GM19438 (cell line): ENCODE results near the gene PCSK6.

Experiments used
- ATAC-seq: cut with Tn5 transposase; IDR thresholded peaks from one replicate; pipeline ENCODE4 v1.9.1; 2021; ENCODE audit warnings: low read depth; ENCODE audit not compliant: unreplicated experiment

The PCSK6 gene

DNA sequence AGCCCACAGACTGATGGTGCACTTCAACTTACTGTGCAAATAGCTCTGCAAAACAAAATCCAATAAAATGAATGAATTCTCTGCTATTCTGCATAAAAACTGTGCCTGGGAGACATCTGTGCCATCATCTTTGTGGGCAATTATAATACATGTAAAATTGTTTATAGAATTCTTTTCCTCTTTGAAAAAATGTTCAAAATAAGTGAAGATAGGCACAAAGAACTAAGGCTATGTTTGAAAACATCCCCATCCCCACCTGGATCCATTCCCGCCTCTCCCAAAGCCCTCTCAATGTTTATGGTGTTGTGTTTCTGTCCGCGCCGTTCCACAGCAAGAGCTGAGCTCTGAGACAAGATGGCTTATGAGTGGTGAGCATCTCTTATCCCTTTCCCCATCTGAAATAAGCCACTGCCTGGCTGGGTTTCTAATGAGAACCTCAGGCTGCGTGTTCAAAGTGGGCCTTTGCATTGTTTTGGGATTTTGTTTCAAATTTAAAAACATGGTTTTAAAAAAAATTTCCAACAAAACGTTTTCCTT, 172.1 kb downstream of the PCSK6 start:
- no peak for ATAC-seq

- ATAC-seq: no peak
These were observed 173.0 kb downstream of the PCSK6 start for GRCh38 chr15:101316529-101316928.

DNA sequence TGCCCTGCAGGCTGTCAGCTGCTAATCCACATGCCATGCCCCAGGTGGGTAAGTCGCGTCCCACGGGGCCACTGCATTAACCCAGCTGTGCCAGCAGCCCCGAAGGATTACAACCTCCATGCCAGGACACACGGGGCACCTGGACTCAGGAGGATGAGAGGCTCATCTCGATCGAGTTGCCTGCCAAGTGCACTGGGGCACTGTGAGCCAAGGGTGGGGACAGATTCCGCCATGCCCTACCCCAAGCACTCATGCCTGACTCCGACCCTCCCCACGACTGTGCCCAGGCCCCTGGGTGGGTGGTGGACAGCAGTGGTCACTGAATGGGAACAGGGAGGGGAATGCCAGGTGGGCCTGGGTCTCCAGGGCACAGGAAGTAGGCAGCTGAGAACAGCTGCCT, 173.8 kb downstream of the PCSK6 start:
- ATAC-seq: no peak

- no peak for ATAC-seq
These were observed 175.0 kb downstream of the PCSK6 start for GRCh38 chr15:101314336-101315125.

DNA sequence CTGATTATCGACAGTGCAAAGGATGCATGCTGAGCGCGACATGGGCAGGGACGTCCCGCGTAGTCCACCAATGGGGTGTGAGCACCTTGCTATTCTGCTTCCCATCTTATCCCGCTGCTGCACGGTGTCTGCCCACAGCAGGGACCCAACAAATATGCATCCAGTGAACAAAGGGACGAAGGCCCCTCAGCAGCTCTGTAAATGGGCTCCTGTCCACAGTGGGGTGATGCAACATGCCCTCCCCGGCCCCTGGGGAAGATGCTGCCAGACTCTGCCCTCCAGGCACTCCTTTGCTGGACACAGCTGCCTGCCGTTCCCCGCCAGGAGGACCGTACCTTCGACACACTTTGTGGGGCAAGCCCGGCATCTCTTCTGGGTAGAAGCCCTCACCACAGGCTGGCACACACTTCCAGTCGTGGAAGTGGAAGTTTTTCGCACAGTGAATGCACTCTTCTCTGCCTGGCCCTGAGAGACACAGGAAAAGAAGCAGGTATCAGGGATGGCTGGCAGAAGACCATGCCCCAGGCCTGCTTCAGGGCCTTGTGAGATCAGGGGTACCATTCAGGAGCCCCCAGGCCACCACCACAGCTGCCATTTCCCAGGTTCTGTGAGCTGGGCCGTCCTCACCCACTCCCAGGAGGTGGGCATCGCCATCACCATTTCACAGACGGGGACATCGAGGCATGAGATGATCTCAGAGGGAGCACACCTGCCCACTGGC, 176.3 kb downstream of the PCSK6 start:
- ATAC-seq: no peak

DNA sequence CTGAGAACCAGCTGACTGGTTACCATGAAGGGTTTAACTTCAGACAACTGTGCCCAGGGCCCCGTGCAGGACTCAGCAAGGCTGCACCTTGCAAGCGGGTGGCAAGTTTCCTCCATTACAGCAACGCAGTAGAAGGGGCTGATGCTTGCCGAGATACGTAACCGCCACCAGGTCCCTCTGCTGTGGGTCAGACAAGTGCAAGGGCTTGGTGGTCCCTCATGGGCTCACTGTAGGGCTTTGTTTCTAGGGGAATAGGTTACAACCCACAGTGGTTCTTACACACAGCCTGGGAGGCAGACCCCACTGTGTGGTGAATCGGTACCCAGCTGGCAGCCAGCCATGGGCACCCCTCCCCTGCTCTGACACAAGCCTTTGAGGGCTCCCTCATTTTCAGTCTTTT, 179.0 kb downstream of the PCSK6 start:
- no peak for ATAC-seq

- ATAC-seq: no peak
These were observed 179.4 kb downstream of the PCSK6 start for GRCh38 chr15:101310161-101310480.

DNA sequence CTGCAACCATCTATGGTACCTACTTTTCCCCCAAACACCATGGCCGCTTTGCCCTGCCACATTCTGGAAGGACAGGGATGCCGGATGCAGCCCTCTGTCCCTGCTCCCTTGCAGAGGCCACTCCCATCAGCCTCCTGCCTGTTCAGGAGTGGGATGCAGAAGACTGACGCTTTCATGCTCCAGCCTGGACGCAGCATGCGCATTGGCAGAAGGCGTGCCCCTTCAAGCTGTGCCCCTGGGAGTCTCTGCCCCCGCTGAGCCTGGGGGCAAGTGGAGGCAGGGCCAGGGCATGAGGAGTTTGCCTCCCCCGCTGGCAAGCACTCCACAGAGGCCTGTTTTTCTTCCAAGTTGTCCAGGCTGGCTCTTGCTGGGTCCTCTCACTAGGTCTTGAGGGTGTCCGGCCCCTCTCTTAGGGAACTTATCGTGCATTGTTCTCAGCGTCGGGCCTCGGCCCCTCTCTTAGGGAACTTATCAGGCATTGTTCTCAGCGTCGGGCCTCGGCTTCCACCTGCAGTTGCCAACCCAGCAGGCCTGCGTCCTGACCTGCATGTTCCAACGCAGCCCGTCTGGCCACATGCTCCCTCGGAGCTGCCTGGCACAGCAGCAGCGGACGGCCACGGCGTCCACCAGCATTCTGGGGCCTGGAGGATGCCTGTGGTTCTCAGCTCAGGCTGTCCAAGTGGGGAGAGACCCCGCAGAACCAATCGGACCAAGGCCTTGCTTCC, 179.9 kb downstream of the PCSK6 start:
- no peak for ATAC-seq

DNA sequence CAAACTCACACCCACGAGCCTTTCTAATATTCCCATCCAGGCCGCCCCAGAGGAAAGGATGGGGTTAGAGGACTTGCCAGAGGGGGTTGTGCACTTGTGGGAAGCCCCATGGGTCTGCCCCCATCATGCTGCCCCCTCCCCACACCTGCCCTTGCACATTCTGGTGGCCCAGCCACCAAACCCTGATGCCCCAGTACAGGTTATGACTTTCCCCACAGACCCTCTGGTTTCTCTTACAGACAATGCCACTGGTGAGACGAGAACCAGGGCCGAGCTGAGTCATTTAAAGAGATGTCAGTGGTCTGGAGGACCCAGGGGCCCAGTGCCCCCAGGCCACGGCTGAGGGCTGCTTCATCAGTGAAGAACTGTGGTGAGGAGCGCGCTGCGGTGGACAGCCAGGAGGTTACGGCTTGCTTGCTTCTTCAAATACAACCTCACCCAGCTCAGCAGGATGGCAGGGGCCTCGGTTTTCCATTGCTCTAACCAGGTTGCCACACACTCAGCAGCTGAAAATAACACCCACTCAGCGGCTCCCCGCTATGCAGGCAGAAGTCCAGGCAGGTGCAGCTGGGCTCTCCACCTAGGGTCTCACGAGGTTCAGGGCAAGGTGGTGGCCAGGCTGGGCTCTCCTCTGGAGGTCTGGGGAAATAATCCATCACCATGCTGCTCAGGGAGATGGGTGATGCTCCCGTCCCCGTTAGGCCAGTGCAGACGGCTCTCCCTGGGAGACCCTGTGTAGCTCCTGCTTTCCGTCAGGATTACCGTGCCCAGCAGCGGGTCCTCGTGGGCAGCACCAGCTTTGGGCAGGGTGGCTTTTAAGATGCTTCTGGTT, 180.7 kb downstream of the PCSK6 start:
- ATAC-seq: no peak

DNA sequence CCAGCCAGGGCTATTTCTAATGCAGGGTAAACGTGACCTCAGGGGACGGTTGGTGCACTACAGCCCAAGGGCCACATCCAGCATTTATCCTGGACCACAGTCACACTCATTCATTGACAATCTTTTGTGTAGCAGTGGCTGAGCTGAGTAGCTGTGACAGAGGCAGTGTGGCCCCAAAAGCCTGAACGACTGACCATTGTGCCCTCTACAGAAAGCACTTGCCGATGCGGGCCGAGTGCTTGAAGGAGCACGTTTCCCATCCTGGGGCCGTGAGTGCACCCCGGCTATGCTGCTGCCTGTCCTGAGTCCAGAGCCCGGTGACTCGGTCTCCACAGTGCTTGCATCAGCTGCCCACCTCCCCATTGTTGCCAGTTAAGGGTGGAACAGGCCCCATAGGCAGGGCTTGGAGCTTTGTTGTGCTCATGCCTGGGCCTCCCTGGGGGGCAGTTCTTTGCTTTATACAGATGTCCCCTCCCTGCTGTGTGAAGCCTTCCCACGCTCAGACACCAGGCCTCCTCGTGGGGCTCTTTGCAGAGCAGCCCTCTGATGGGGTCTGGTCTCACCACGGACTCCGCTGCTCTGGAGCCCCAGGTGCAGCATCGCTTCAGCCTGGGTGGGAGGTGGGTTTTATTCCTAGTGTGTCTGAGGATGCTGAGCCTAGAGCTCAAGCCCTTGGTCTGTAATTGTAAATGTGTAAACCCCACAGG, 181.5 kb downstream of the PCSK6 start:
- no peak for ATAC-seq

DNA sequence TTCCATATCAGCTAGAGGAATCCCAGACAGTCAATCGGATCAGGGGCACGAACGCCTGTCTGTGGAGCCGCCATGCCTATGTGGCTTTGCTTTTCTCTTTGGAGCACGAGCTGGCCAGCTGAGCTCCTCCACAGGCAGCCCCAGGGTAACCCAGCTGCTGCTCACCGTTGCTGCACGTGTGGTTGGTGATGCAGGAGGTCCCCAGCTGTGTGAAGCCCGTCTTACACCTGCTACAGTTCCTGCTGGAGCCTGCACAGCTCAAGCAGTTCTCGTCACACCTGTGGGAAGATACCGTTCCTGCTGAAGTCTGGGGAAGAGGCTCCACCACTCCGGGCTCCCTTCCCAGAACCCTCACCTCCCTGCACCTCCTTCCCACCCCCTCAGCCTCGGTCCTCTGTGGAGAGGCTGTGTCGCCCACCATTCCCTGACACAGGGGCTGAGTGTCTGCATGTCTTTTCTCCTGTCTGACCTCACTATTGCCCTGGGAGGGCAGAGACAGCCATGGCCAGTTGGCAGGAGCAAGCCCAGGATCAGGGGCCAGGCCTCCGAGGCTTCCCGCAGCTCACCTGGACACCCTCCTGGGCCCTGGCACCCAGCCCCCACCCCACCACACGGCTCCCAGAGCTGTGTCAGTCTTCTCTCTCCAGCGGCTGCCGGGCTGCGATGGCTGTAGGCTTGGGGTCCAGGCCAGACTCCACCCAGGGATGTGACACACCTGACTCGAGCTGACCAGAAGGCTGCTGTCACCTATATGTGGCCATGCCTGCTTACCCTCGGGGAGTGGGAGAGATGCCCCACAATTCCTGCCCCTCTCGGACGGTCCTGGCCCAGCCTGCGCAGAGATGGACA, 182.2 kb downstream of the PCSK6 start:
- ATAC-seq: no peak

DNA sequence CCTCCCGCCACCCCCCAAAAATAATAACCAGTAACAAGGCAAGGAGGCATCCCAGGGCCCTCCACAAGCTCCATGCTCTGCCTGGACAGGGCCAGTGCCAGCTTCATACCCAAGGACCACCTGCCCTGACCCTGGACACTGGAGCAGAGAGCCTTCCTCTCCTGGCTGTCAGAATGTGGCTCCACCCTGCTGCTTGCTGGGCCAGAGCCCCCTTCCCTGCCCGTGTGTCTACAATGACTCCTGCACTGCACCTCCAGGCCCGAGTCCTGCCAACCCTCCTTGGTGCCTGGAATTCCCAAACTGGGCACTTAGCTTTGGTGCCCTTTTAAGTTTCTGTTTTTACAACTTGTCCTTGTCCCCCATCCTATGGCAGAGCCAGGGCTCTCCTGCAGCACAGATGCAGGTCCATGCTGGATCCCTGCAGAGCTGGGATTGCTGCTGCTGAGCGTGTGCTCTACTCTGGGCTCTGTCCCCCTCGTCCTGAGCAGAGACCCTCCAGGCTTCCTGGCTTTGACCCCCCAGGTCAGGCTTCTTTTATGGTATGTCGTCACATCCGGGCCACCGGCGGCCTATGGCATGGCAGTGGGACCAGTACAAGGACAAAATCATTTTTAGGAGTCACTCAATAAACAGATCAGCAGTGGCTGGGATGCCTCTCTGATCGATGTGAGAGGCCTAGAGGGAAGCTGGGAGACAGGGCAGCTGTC, 183.0 kb downstream of the PCSK6 start:
- ATAC-seq: no peak

DNA sequence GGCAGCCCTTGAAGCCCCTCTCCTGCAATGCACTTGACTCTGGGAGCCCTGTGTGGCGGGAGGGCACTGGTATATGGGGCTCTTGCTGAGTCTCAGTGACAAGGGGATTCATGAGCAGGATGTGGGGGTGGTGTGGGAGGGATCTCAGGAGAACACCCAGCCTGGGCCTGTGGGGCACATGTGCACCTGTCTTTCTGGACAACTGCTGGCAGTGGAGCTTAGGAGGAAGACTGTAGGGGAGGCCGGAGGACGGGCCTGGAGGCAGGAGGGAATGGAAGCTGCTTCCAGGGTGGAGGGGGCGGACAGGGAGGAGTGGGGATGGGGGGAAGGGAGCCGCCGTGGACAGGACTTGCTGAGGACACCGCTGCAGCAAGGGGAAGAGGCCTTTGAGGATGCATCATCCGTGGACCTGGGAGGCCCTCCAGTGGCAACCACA, 183.7 kb downstream of the PCSK6 start:
- no peak for ATAC-seq

DNA sequence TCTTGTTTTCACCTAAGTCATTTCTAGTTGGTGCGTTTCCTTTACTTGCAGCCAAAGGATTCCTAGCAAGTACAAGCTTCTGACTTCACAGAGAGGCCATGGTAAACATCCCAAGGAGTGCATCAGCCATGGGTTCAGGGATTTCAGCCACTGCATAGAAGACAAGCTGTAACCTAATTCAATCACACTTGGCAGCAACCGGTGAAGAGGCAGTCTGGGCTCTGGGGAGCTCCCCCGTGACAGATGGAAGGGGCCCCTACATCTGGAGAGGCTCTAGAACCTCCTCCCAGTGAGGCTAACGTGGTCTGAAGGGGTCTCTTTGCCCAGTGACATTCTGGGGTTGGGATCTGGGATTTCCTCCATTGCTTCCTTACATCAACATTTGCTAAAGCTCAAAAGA, 186.1 kb downstream of the PCSK6 start:
- no peak for ATAC-seq

GRCh38 chr15:101296418-101297405, 192.8 kb downstream of the PCSK6 start:
- ATAC-seq: no peak

GRCh38 chr15:101295607-101296161, 193.8 kb downstream of the PCSK6 start:
- no peak for ATAC-seq
